PC-3 (cell line): ENCODE results near the gene SLC24A3. TPM values are rescaled to one million over a fixed set of nuclear protein-coding genes. Genes with fewer than 3 reads are reported as not detected.

ENCODE experiments used
- ATAC-seq: fragments of 200-7000 bp; cut with Tn5 transposase; 2 replicates; pipeline ENCODE4 v1.9.1; 2020; ENCODE audit warnings: mild to moderate bottlenecking, moderate library complexity
- BruUV-seq: library from RNA; stranded (reverse); fragments of 400-500 nt; replicated peaks from 2 replicates; lab custom pipeline; 2021; lab: Mats Ljungman, UMichigan
- CTCF ChIA-PET: fragments of 300-600 bp; sonication (Branson Sonifier 250); formaldehyde crosslinking; loops from one replicate; lab custom pipeline; 2022; ENCODE audit warnings: antibody characterized with exemption; lab: Charles Lee
- POLR2A ChIA-PET: fragments of 300-600 bp; sonication (Branson Sonifier 250); formaldehyde crosslinking; loops from one replicate; lab custom pipeline; 2022; ENCODE audit warnings: antibody characterized with exemption; ENCODE audit not compliant: unreplicated experiment; lab: Charles Lee
- DNase-seq: peaks from one replicate; pipeline ENCODE4 v3.0.0-alpha.2; 2015
- H2AFZ ChIP-seq: fragments of 300-600 bp; sonication (generic); 2 replicates; pipeline ENCODE4 v1.6.0; 2016; ENCODE audit warnings: antibody characterized with exemption, low read length
- H3F3A ChIP-seq: fragments of 300-600 bp; sonication (generic); one replicate; pipeline ENCODE4 v1.6.0; 2017; ENCODE audit warnings: antibody characterized with exemption, low read length, control low read depth, mild to moderate bottlenecking; ENCODE audit not compliant: unreplicated experiment
- H3K27ac ChIP-seq: fragments of 300-600 bp; sonication (generic); 2 replicates; pipeline ENCODE4 v1.5.1; 2016; ENCODE audit warnings: mild to moderate bottlenecking, low read length
- H3K27me3 ChIP-seq: fragments of 300-600 bp; sonication (generic); 2 replicates; pipeline ENCODE4 v1.6.1; 2016; ENCODE audit warnings: low read length, mixed read lengths
- H3K36me3 ChIP-seq: fragments of 300-600 bp; sonication (generic); 2 replicates; pipeline ENCODE4 v1.6.1; 2016; ENCODE audit warnings: low read depth, mixed run types, low read length, mixed read lengths
- H3K4me1 ChIP-seq: fragments of 300-600 bp; sonication (generic); 2 replicates; pipeline ENCODE4 v1.5.1; 2016; ENCODE audit warnings: low read length; ENCODE audit not compliant: insufficient read depth
- H3K4me2 ChIP-seq: fragments of 300-600 bp; sonication (generic); 2 replicates; pipeline ENCODE4 v1.6.0; 2016; ENCODE audit warnings: low read length
- H3K4me3 ChIP-seq: fragments of 300-600 bp; sonication (generic); 2 replicates; pipeline ENCODE4 v1.5.1; 2016; ENCODE audit warnings: mild to moderate bottlenecking, low read length, mixed read lengths
- H3K79me2 ChIP-seq: fragments of 300-600 bp; sonication (generic); 2 replicates; pipeline ENCODE4 v1.6.1; 2017; ENCODE audit warnings: low read length, mixed read lengths
- H3K9ac ChIP-seq: fragments of 300-600 bp; sonication (generic); 2 replicates; pipeline ENCODE4 v1.6.0; 2016; ENCODE audit warnings: mild to moderate bottlenecking, low read length
- H3K9me2 ChIP-seq: fragments of 300-600 bp; sonication (generic); replicated peaks from 2 replicates; pipeline ENCODE4 v1.6.1; 2016; ENCODE audit warnings: mixed run types, low read length, mixed read lengths
- H3K9me3 ChIP-seq: fragments of 300-600 bp; sonication (generic); 2 replicates; pipeline ENCODE4 v1.6.1; 2016; ENCODE audit warnings: low read length, mixed read lengths
- H4K20me1 ChIP-seq: fragments of 300-600 bp; sonication (generic); 2 replicates; pipeline ENCODE4 v1.6.1; 2016; ENCODE audit warnings: low read length, mixed read lengths
- CTCF ChIP-seq: fragments of 300-600 bp; sonication (generic); conservative IDR thresholded peaks from 2 replicates; pipeline ENCODE4 v1.5.1; 2017; ENCODE audit warnings: antibody characterized with exemption, low read depth, mild to moderate bottlenecking, low read length
- EZH2 ChIP-seq: fragments of 300-600 bp; sonication (generic); IDR thresholded peaks from one replicate; pipeline ENCODE4 v1.6.1; 2017; ENCODE audit warnings: antibody characterized with exemption, mild to moderate bottlenecking, low read length; ENCODE audit not compliant: unreplicated experiment
- EZH2phosphoT487 ChIP-seq: fragments of 300-600 bp; sonication (generic); IDR thresholded peaks from 2 replicates; pipeline ENCODE4 v1.6.1; 2018; ENCODE audit warnings: mild to moderate bottlenecking, antibody characterized with exemption, low read length, borderline replicate concordance
- intact Hi-C: fragments of 100-400 bp; cut with micrococcal nuclease; formaldehyde crosslinking; loops from 2 replicates; pipeline ENCODE4 v1.9.0; 2023
- total RNA-seq: library from RNA; depleted of rRNA; stranded (reverse); fragments of >200 nt; gene quantifications from 2 replicates; pipeline ENCODE4 v1.2.3, GENCODE V29; 2014

The SLC24A3 gene
- total RNA-seq, 1 experiment from 2014 or later, result 0.11 TPM

GRCh38 chr20:19539191-19539590 is 326.7 kb downstream of the SLC24A3 start:
- Histone ChIP-seq H3K4me2 (no peak overlapping the region), H3K9me2 (no peaks in the 10 kb centered on the region), H3K27ac (no peak overlapping the region), H3K27me3 (peaks cover 59% of the 10 kb centered on the region), H3K9ac (no peak overlapping the region), H3K79me2 (no peaks in the 10 kb centered on the region), H3K4me1 (no peaks in the 10 kb centered on the region), H2AFZ (no peak overlapping the region), H3K4me3 (no peak overlapping the region), H3F3A (no peaks in the 10 kb centered on the region), H3K9me3 (no peaks in the 10 kb centered on the region), H4K20me1 (no peaks in the 10 kb centered on the region), H3K36me3 (no peaks in the 10 kb centered on the region)
- ChIA-PET POLR2A (no interaction called here), CTCF (no interaction called here)
- no peak for TF ChIP-seq EZH2
- no peak for TF ChIP-seq CTCF
- TF ChIP-seq EZH2phosphoT487, result no peak
- ATAC-seq (no peak), DNase-seq (no peak)
- intact Hi-C loops, result no loop called here
- BruUV-seq, result no TSS peak

GRCh38 chr20:19540392-19540791 is 327.9 kb downstream of the SLC24A3 start:
- Histone ChIP-seq H3K27me3 (peaks cover 71% of the 10 kb centered on the region), H3K36me3 (no peaks in the 10 kb centered on the region), H3K9me3 (no peaks in the 10 kb centered on the region), H3K4me3 (no peak overlapping the region), H3K4me1 (no peaks in the 10 kb centered on the region), H2AFZ (no peak overlapping the region), H4K20me1 (no peaks in the 10 kb centered on the region), H3K9ac (no peak overlapping the region), H3K79me2 (no peaks in the 10 kb centered on the region), H3F3A (no peaks in the 10 kb centered on the region), H3K4me2 (no peak overlapping the region), H3K9me2 (no peaks in the 10 kb centered on the region), H3K27ac (no peak overlapping the region)
- DNase-seq, result no peak
- intact Hi-C loops, result no loop called here
- ATAC-seq, result no peak
- POLR2A ChIA-PET, result no interaction called here
- CTCF ChIA-PET, result no interaction called here
- TF ChIP-seq EZH2 (no peak), EZH2phosphoT487 (no peak), CTCF (no peak)
- no TSS peak for BruUV-seq

- no TSS peak for BruUV-seq
Measured at GRCh38 chr20:19543101-19543500, 330.7 kb downstream of the SLC24A3 start.

More at GRCh38 chr20:19543101-19543500, 330.7 kb downstream of the SLC24A3 start:
- H3K27ac ChIP-seq, result no peak overlapping the region
- no peaks in the 10 kb centered on the region for H3K9me3 ChIP-seq
- H3F3A ChIP-seq, result no peaks in the 10 kb centered on the region
- ATAC-seq (no peak), DNase-seq (no peak)
- ChIA-PET CTCF (no interaction called here), POLR2A (no interaction called here)
- no peaks in the 10 kb centered on the region for H4K20me1 ChIP-seq
- no peaks in the 10 kb centered on the region for H3K36me3 ChIP-seq
- intact Hi-C loops, result no loop called here
- TF ChIP-seq EZH2 (no peak), EZH2phosphoT487 (no peak), CTCF (no peak)
- H3K9me2 ChIP-seq, result no peaks in the 10 kb centered on the region
- H3K4me3 ChIP-seq, result no peak overlapping the region
- H3K9ac ChIP-seq, result no peak overlapping the region
- no peaks in the 10 kb centered on the region for H3K79me2 ChIP-seq
- H3K4me1 ChIP-seq, result no peaks in the 10 kb centered on the region
- peaks cover 94% of the 10 kb centered on the region for H3K27me3 ChIP-seq
- no peak overlapping the region for H3K4me2 ChIP-seq
- no peak overlapping the region for H2AFZ ChIP-seq
